K562 (cell line): ENCODE measurements around the gene TMEM164. TPM values are rescaled to one million over a fixed set of nuclear protein-coding genes. Genes with fewer than 3 reads are reported as not detected.

Source experiments
- ATAC-seq: fragments of 200-7000 bp; cut with Tn5 transposase; 3 replicates; pipeline ENCODE4 v1.9.1; 2020; ENCODE audit warnings: moderate library complexity
- BruUV-seq: library from RNA; stranded (reverse); fragments of 400-500 nt; replicated peaks from 2 replicates; lab custom pipeline; 2021; lab: Mats Ljungman, UMichigan
- CTCF ChIA-PET: fragments of 300-600 bp; formaldehyde crosslinking; extraction: SDS; loops from one replicate; lab custom pipeline; 2021; ENCODE audit warnings: low intra/inter-chr PET ratio; lab: Yijun Ruan, JAX
- POLR2A ChIA-PET: fragments of 300-600, 350-650 bp; sonication (Branson Sonifier 250); formaldehyde crosslinking; extraction: SDS; loops from one replicate; lab custom pipeline; 2021; ENCODE audit warnings: antibody characterized with exemption, inconsistent platforms; lab: Yijun Ruan, JAX
- DNase-seq, 4 experiments: peaks; one replicate each; pipeline versions ENCODE4 v3.0.0 to v3.0.0-alpha.2; 2011 to 2018; ENCODE audit warnings: low spot score in 3 of 4, mixed read lengths in 3 of 4; ENCODE audit errors: extremely low read depth in 1 of 4
- FAIRE-seq: peaks from 2 replicates; lab custom pipeline; 2011; peaks lifted over from hg19 to GRCh38; lab: Jason Lieb, UNC
- H2AFZ ChIP-seq: 2 replicates; pipeline ENCODE4 v1.6.0; 2011; ENCODE audit warnings: low read depth, low read length, control low read depth, inconsistent platforms
- H3K27ac ChIP-seq: fragments of 200-600 bp; 3 replicates; pipeline ENCODE4 v1.8.0; 2011; ENCODE audit warnings: low read depth, mild to moderate bottlenecking, control low read depth, inconsistent platforms, low read length, moderate library complexity, mixed read lengths; ENCODE audit errors: extremely low read depth
- H3K27me3 ChIP-seq, 2 experiments: fragments of 300-600 bp in 1 of 2; 2 replicates in 1 of 2; 3 replicates in 1 of 2; pipeline versions ENCODE4 v1.6.0 to v1.8.0; 2011; ENCODE audit warnings: inconsistent platforms in 2 of 2, low read length in 2 of 2, mild to moderate bottlenecking in 1 of 2, mixed read lengths in 1 of 2, moderate library complexity in 1 of 2; ENCODE audit not compliant: control insufficient read depth in 2 of 2, insufficient read depth in 2 of 2
- H3K36me3 ChIP-seq: fragments of 300-600 bp; 3 replicates; pipeline ENCODE4 v1.8.0; 2011; ENCODE audit warnings: mild to moderate bottlenecking, low read length, inconsistent platforms; ENCODE audit not compliant: control insufficient read depth, insufficient read depth
- H3K4me1 ChIP-seq, 2 experiments: fragments of 200-600 bp in 1 of 2; replicated peaks in 1 of 2; 2 replicates in 1 of 2; 3 replicates in 1 of 2; pipeline versions ENCODE4 v1.5.1 to v1.8.0; 2011; ENCODE audit warnings: inconsistent platforms in 2 of 2, low read length in 2 of 2, mild to moderate bottlenecking in 1 of 2, mixed read lengths in 1 of 2, moderate library complexity in 1 of 2; ENCODE audit not compliant: control insufficient read depth in 2 of 2, insufficient read depth in 2 of 2
- H3K4me2 ChIP-seq: 2 replicates; pipeline ENCODE4 v1.6.1; 2011; ENCODE audit warnings: low read length, control low read depth, inconsistent platforms, mixed read lengths; ENCODE audit not compliant: insufficient read depth
- H3K4me3 ChIP-seq: fragments of 200-600 bp; sonication (generic), shearing (Covaris generic); 2 replicates; pipeline ENCODE4 v1.5.1; 2016; ENCODE audit warnings: control low read depth, inconsistent platforms
- H3K79me2 ChIP-seq: fragments of 200-600 bp; 3 replicates; pipeline ENCODE4 v1.8.0; 2011; ENCODE audit warnings: low read length, inconsistent platforms; ENCODE audit not compliant: control insufficient read depth, insufficient read depth
- H3K9ac ChIP-seq, 2 experiments: 2 replicates each; pipeline versions ENCODE4 v1.6.0 to v1.6.1; 2011; ENCODE audit warnings: low read depth in 2 of 2, low read length in 2 of 2, control low read depth in 1 of 2, inconsistent platforms in 1 of 2, mild to moderate bottlenecking in 1 of 2, mixed read lengths in 1 of 2; ENCODE audit not compliant: insufficient read depth in 1 of 2
- H3K9me1 ChIP-seq: one replicate; pipeline ENCODE4 v1.6.0; 2011; ENCODE audit warnings: inconsistent platforms, mild to moderate bottlenecking, low read length, moderate library complexity; ENCODE audit not compliant: control insufficient read depth, insufficient read depth
- H3K9me3 ChIP-seq: replicated peaks from 2 replicates; pipeline ENCODE4 v1.5.1; 2011; ENCODE audit warnings: low read depth, low read length, inconsistent platforms; ENCODE audit not compliant: control insufficient read depth, insufficient read depth
- H4K20me1 ChIP-seq: replicated peaks from 2 replicates; pipeline ENCODE4 v1.6.1; 2011; ENCODE audit warnings: low read length, inconsistent platforms, mixed read lengths; ENCODE audit not compliant: control insufficient read depth, insufficient read depth
- CBFA2T3 ChIP-seq: fragments of 450-650 bp; IDR thresholded peaks from 2 replicates; pipeline ENCODE4 v1.6.1; 2017
- EP400 ChIP-seq: fragments of 450-650 bp; IDR thresholded peaks from 2 replicates; pipeline ENCODE4 v1.6.1; 2017; ENCODE audit warnings: antibody characterized with exemption, mild to moderate bottlenecking, moderate library complexity
- FOS ChIP-seq: IDR thresholded peaks from 3 replicates; pipeline ENCODE4 v1.6.1; 2011; ENCODE audit not compliant: insufficient read length; ENCODE audit errors: extremely low read depth
- HIVEP1 ChIP-seq: fragments of 250-450 bp; sonication (Bioruptor Pico); IDR thresholded peaks from 2 replicates; pipeline ENCODE4 v1.4.0; 2020; ENCODE audit warnings: mild to moderate bottlenecking
- SFPQ ChIP-seq: fragments of 200-400 bp; formaldehyde crosslinking; IDR thresholded peaks from 2 replicates; pipeline ENCODE4 v1.6.1; 2017; ENCODE audit warnings: mild to moderate bottlenecking, low read depth, low read length, moderate library complexity
- ZBTB40 ChIP-seq, 2 experiments: fragments of 450-650 bp in 1 of 2; sonication (generic) in 1 of 2; formaldehyde crosslinking in 1 of 2; IDR thresholded peaks; 2 replicates each; pipeline versions ENCODE4 v1.7.1 to v1.9.0; 2016 to 2022; ENCODE audit warnings: inconsistent platforms in 1 of 2, mild to moderate bottlenecking in 1 of 2, missing genetic modification reagents in 1 of 2
- ZNF217 ChIP-seq: sonication (generic); formaldehyde crosslinking; IDR thresholded peaks from 2 replicates; pipeline ENCODE4 v1.8.0; 2022; ENCODE audit warnings: mild to moderate bottlenecking, missing genetic modification reagents
- ZNF696 ChIP-seq: fragments of 250-450 bp; sonication (Bioruptor Pico); conservative IDR thresholded peaks from 2 replicates; pipeline ENCODE4 v1.4.0; 2020; ENCODE audit warnings: mild to moderate bottlenecking, moderate library complexity
- ZNF766 ChIP-seq: fragments of 200-800 bp; sonication (Bioruptor generic); conservative IDR thresholded peaks from 2 replicates; pipeline ENCODE4 v1.6.1; 2016; ENCODE audit warnings: missing genetic modification characterization, missing compliant biosample characterization
- in situ Hi-C: fragments of 300-500 bp; cut with MboI; formaldehyde crosslinking; loops from 4 replicates; pipeline ENCODE4 v1.15.0; 2018; ENCODE audit warnings: inconsistent platforms, mixed read lengths
- intact Hi-C: fragments of 100-400 bp; cut with micrococcal nuclease; formaldehyde crosslinking; loops from 2 replicates; pipeline ENCODE4 v1.14.2; 2022
- polyA plus RNA-seq, 8 experiments: library from polyadenylated mRNA; depleted of rRNA in 4 of 8; stranded (reverse) in 5 of 8; unstranded in 3 of 8; fragments of >200 nt; fragmentation: Nextera tagmentation in 2 of 8; fragmentation: Illumina TruSeq in 1 of 8; extraction: Ambion mirVana in 2 of 8; extraction: Trizol in 1 of 8; gene quantifications; 2 replicates each; pipeline versions ENCODE4 v1.2.1 to v1.2.3, GENCODE V29; 2011 to 2014; ENCODE audit warnings: inconsistent platforms in 1 of 8, missing spikeins in 1 of 8
- total RNA-seq, 7 experiments: library from RNA; depleted of rRNA in 6 of 7; stranded (reverse); fragments of >200 nt in 6 of 7; fragmentation: Illumina TruSeq in 2 of 7; extraction: Trizol in 2 of 7; gene quantifications; 2 replicates each; pipeline versions ENCODE4 v1.2.1 to v1.2.3, GENCODE V29; 2011 to 2021; ENCODE audit warnings: low replicate concordance in 1 of 7

Gene TMEM164
- total and polyA plus RNA-seq, 9 of the 15 experiments (the other 6 are each of a cell fraction or from before 2014, with no cell fraction given), result 2.4 to 57.3 (median 23.1) TPM

- peak; percentile 61; the same call in 1 of the 2 replicates for TF ChIP-seq CBFA2T3
Observed at GRCh38 chrX:110089656-110090403, 86.9 kb downstream of the TMEM164 start (continued).

GRCh38 chrX:110097920-110098319 is 95.0 kb downstream of the TMEM164 start:
- no peaks in the 10 kb centered on the region for H3K4me1 ChIP-seq
- CTCF ChIA-PET, result no interaction called here
- no peaks in the 10 kb centered on the region for H3K9me1 ChIP-seq
- no peak for ATAC-seq
- H3K9me3 ChIP-seq, result no peaks in the 10 kb centered on the region
- H3K27me3 ChIP-seq, result no peaks in the 10 kb centered on the region
- no peak for DNase-seq
- POLR2A ChIA-PET, result no interaction called here
- H3K4me3 ChIP-seq, result no peak overlapping the region
- H3K27ac ChIP-seq, result no peak overlapping the region
- no peak overlapping the region for H2AFZ ChIP-seq
- no peak overlapping the region for H3K9ac ChIP-seq
- H3K36me3 ChIP-seq, result no peaks in the 10 kb centered on the region
- intact Hi-C loops, result no loop called here
- H3K79me2 ChIP-seq, result peaks cover 10% of the 10 kb centered on the region; the same call in 2 of the 3 replicates
- no TSS peak for BruUV-seq
- in situ Hi-C loops, result no loop called here
- H3K4me2 ChIP-seq, result no peak overlapping the region
- no peaks in the 10 kb centered on the region for H4K20me1 ChIP-seq
- FAIRE-seq, result no peak
- TF ChIP-seq ZNF217 (CRISPR knock-in tag), result no peak
- TF ChIP-seq ZBTB40 (IDR thresholded peaks at IDR 0.05), result no peak
- no peak for TF ChIP-seq ZBTB40 (CRISPR knock-in tag; IDR thresholded peaks at IDR 0.05)
- no peak for TF ChIP-seq SFPQ
- TF ChIP-seq EP400, result no peak
- no peak for TF ChIP-seq ZNF766 (CRISPR knock-in tag)
- TF ChIP-seq ZNF696, result no peak
- TF ChIP-seq FOS, result no peak
- no peak for TF ChIP-seq HIVEP1 (CRISPR knock-in tag)
